SK-N-SH (cell line): Measurements from ENCODE around the gene ETAA1. TPM values are rescaled to one million over a fixed set of nuclear protein-coding genes. Genes with fewer than 3 reads are reported as not detected.

ENCODE experiments used
- CTCF ChIA-PET: fragments of 300-600, 350-600 bp; formaldehyde crosslinking; extraction: SDS; loops from one replicate; lab custom pipeline; 2021; lab: Yijun Ruan, JAX
- POLR2A ChIA-PET: fragments of 350-600 bp; sonication (Branson Sonifier 250); formaldehyde crosslinking; extraction: SDS; loops from one replicate; lab custom pipeline; 2020; ENCODE audit warnings: antibody characterized with exemption, inconsistent platforms; lab: Yijun Ruan, JAX
- DNase-seq: peaks from one replicate; pipeline ENCODE4 v3.0.0; 2012
- H2AFZ ChIP-seq: fragments of 200-600 bp; sonication (generic); 2 replicates; pipeline ENCODE4 v1.8.1; 2016; ENCODE audit warnings: antibody characterized with exemption, mild to moderate bottlenecking, low read depth
- H3F3A ChIP-seq: fragments of 200-600 bp; sonication (generic); replicated peaks from 2 replicates; pipeline ENCODE3; 2016; ENCODE audit warnings: antibody characterized with exemption, mild to moderate bottlenecking; ENCODE audit not compliant: insufficient read depth
- H3K27ac ChIP-seq, 2 experiments: fragments of 200-500 bp in 1 of 2; fragments of 200-600 bp in 1 of 2; sonication (Bioruptor generic) in 1 of 2; sonication (generic), shearing (Covaris generic) in 1 of 2; 2 replicates each; pipeline versions ENCODE4 v1.5.1 to v1.6.1; 2014 to 2016; ENCODE audit warnings: low read depth in 2 of 2, inconsistent platforms in 1 of 2, low read length in 1 of 2, mild to moderate bottlenecking in 1 of 2, mixed read lengths in 1 of 2
- H3K27me3 ChIP-seq: fragments of 200-600 bp; sonication (generic), shearing (Covaris generic); 2 replicates; pipeline ENCODE4 v1.6.1; 2016; ENCODE audit warnings: mixed run types; ENCODE audit not compliant: insufficient read depth
- H3K36me3 ChIP-seq, 2 experiments: fragments of 200-500 bp in 1 of 2; fragments of 200-600 bp in 1 of 2; sonication (Bioruptor generic) in 1 of 2; sonication (generic) in 1 of 2; replicated peaks in 1 of 2; 2 replicates each; pipeline versions ENCODE3 to v1.5.1; 2014 to 2016; ENCODE audit warnings: low read length in 1 of 2, mild to moderate bottlenecking in 1 of 2; ENCODE audit not compliant: insufficient read depth in 2 of 2, control insufficient read depth in 1 of 2
- H3K4me1 ChIP-seq, 2 experiments: fragments of 200-500 bp in 1 of 2; fragments of 200-600 bp in 1 of 2; sonication (Bioruptor generic) in 1 of 2; sonication (generic), shearing (Covaris generic) in 1 of 2; 2 replicates each; pipeline versions ENCODE4 v1.5.1 to v1.6.1; 2014 to 2016; ENCODE audit warnings: low read depth in 1 of 2, low read length in 1 of 2, mixed run types in 1 of 2; ENCODE audit not compliant: insufficient read depth in 2 of 2, control insufficient read depth in 1 of 2
- H3K4me2 ChIP-seq: fragments of 200-600 bp; sonication (generic), shearing (Covaris generic); 2 replicates; pipeline ENCODE4 v1.6.1; 2017; ENCODE audit warnings: mixed run types
- H3K4me3 ChIP-seq, 2 experiments: fragments of 200-500 bp in 1 of 2; fragments of 200-600 bp in 1 of 2; sonication (Bioruptor generic) in 1 of 2; sonication (generic), shearing (Covaris generic) in 1 of 2; 2 replicates each; pipeline versions ENCODE4 v1.5.1 to v1.8.1; 2014 to 2016; ENCODE audit warnings: low read depth in 2 of 2, inconsistent platforms in 1 of 2, low read length in 1 of 2, mild to moderate bottlenecking in 1 of 2, mixed read lengths in 1 of 2, moderate library complexity in 1 of 2
- H3K79me2 ChIP-seq: fragments of 200-600 bp; sonication (generic); 2 replicates; pipeline ENCODE4 v1.8.1; 2017; ENCODE audit warnings: mild to moderate bottlenecking; ENCODE audit not compliant: insufficient read depth
- H3K9ac ChIP-seq: fragments of 200-600 bp; sonication (generic); 2 replicates; pipeline ENCODE4 v1.6.1; 2017; ENCODE audit warnings: mixed run types
- H3K9me2 ChIP-seq: fragments of 200-600 bp; sonication (generic); 2 replicates; pipeline ENCODE4 v1.6.1; 2017; ENCODE audit warnings: mixed run types
- H3K9me3 ChIP-seq: fragments of 200-600 bp; sonication (generic); 2 replicates; pipeline ENCODE4 v1.6.1; 2017; ENCODE audit warnings: mixed run types, mild to moderate bottlenecking, moderate library complexity
- H4K20me1 ChIP-seq: fragments of 200-600 bp; sonication (generic); 2 replicates; pipeline ENCODE4 v1.6.1; 2017; ENCODE audit warnings: mild to moderate bottlenecking, mixed run types; ENCODE audit not compliant: insufficient read depth
- ELF1 ChIP-seq: IDR thresholded peaks from 2 replicates; pipeline ENCODE4 v1.4.0; 2012
- EP300 ChIP-seq, 2 experiments: IDR thresholded peaks; 2 replicates each; pipeline versions ENCODE4 v1.4.0 to v1.6.1; 2012; ENCODE audit warnings: borderline replicate concordance in 1 of 2, low read depth in 1 of 2, low read length in 1 of 2
- EZH2phosphoT487 ChIP-seq: fragments of 200-600 bp; sonication (generic); IDR thresholded peaks from 2 replicates; pipeline ENCODE4 v1.6.1; 2017; ENCODE audit warnings: low read depth, mixed run types, mild to moderate bottlenecking, antibody characterized with exemption, moderate library complexity, borderline replicate concordance
- FOSL2 ChIP-seq: IDR thresholded peaks from 2 replicates; pipeline ENCODE4 v1.4.0; 2012; ENCODE audit warnings: low read depth, mild to moderate bottlenecking, moderate library complexity, borderline replicate concordance
- FOXJ3 ChIP-seq: sonication (generic); formaldehyde crosslinking; IDR thresholded peaks from 2 replicates; pipeline ENCODE4 v1.5.1; 2020; ENCODE audit warnings: mild to moderate bottlenecking, missing genetic modification reagents
- GATA2 ChIP-seq: sonication (generic); formaldehyde crosslinking; IDR thresholded peaks from 2 replicates; pipeline ENCODE4 v1.5.0; 2020; ENCODE audit warnings: mild to moderate bottlenecking, missing genetic modification reagents
- IRF3 ChIP-seq: fragments of 150-350 bp; IDR thresholded peaks from 2 replicates; pipeline ENCODE4 v1.6.1; 2016; ENCODE audit warnings: mild to moderate bottlenecking, low read depth, low read length
- JUND ChIP-seq: IDR thresholded peaks from 2 replicates; pipeline ENCODE4 v1.4.0; 2012
- NFIC ChIP-seq: IDR thresholded peaks from 2 replicates; pipeline ENCODE4 v1.4.0; 2012; ENCODE audit warnings: borderline replicate concordance
- PBX3 ChIP-seq: IDR thresholded peaks from 2 replicates; pipeline ENCODE4; 2012
- POLR2AphosphoS5 ChIP-seq: IDR thresholded peaks from 2 replicates; pipeline ENCODE4 v1.6.1; 2012; ENCODE audit warnings: low read depth, low read length
- RAD21 ChIP-seq: IDR thresholded peaks from 2 replicates; pipeline ENCODE4 v1.6.1; 2012; ENCODE audit warnings: mild to moderate bottlenecking, low read length
- REST ChIP-seq: IDR thresholded peaks from 2 replicates; pipeline ENCODE4 v1.6.1; 2012; ENCODE audit warnings: mild to moderate bottlenecking, low read depth, low read length, moderate library complexity
- RFX5 ChIP-seq: IDR thresholded peaks from 2 replicates; pipeline ENCODE4 v1.6.1; 2012; ENCODE audit warnings: mild to moderate bottlenecking, improper control_type of control experiment, low read length
- SIN3A ChIP-seq: IDR thresholded peaks from 2 replicates; pipeline ENCODE4 v1.6.1; 2012; ENCODE audit warnings: low read depth, mild to moderate bottlenecking, low read length, moderate library complexity, borderline replicate concordance
- TAF1 ChIP-seq: IDR thresholded peaks from 2 replicates; pipeline ENCODE4 v1.6.1; 2012; ENCODE audit warnings: low read depth, mild to moderate bottlenecking, low read length, moderate library complexity, borderline replicate concordance
- TCF12 ChIP-seq: IDR thresholded peaks from 2 replicates; pipeline ENCODE4 v1.4.0; 2012
- USF2 ChIP-seq: fragments of 150-350 bp; IDR thresholded peaks from 2 replicates; pipeline ENCODE4 v1.6.1; 2017; ENCODE audit warnings: antibody characterized with exemption, low read length, low read depth, borderline replicate concordance
- YY1 ChIP-seq: IDR thresholded peaks from 2 replicates; pipeline ENCODE4 v1.4.0; 2012; ENCODE audit warnings: low read depth, mild to moderate bottlenecking
- ZBTB33 ChIP-seq: IDR thresholded peaks from 2 replicates; pipeline ENCODE4 v1.4.0; 2012; ENCODE audit warnings: low read depth, borderline replicate concordance
- WGBS: methylation state at CpG from one replicate; pipeline ENCODE4 v1.1.6; 2017; ENCODE audit warnings: low lambda C conversion rate; 5-methylcytosine and 5-hydroxymethylcytosine counted together
- polyA plus RNA-seq, 3 experiments: library from polyadenylated mRNA; depleted of rRNA; stranded (reverse); fragments of >200 nt; gene quantifications; 2 replicates each; pipeline ENCODE4 v1.2.3, GENCODE V29; 2012

Gene ETAA1
- polyA plus RNA-seq, 1 of the 3 experiments (the other 2 are of a cell fraction): 6.8 TPM

GRCh38 chr2:67394734-67395133, 2.4 kb upstream of the ETAA1 start (continued):
- TF ChIP-seq ZBTB33 (no peak), TCF12 (peak; percentile 19; the same call in 1 of the 2 replicates), FOSL2 (peak; percentile 79), YY1 (0 out of 2 replicates have a peak, but pooled peaks have one; percentile 45), RAD21 (no peak), JUND (peak; percentile 77), PBX3 (peak; percentile 22; the same call in 1 of the 2 replicates), TAF1 (no peak)
- TF ChIP-seq, all 33 proteins: peak for 6

GRCh38 chr2:67399144-67399543, 2.0 kb downstream of the ETAA1 start:
- Histone ChIP-seq H3F3A (peaks cover 37% of the 10 kb centered on the region), H3K4me1 (peaks cover 4 to 31% of the 10 kb centered on the region in 2 experiments; a peak in 2 of 4 replicates), H3K36me3 (peaks cover 36 to 43% of the 10 kb centered on the region in 2 experiments), H3K27me3 (no peaks in the 10 kb centered on the region), H3K9me3 (no peaks in the 10 kb centered on the region), H2AFZ (no peak overlapping the region), H3K27ac (peak overlapping the region; percentile 39 to 91), H3K4me2 (peak overlapping the region; percentile 93), H3K9ac (peak overlapping the region; percentile 96; the same call in 1 of the 2 replicates), H3K9me2 (no peaks in the 10 kb centered on the region), H4K20me1 (no peaks in the 10 kb centered on the region), H3K79me2 (peaks cover 57% of the 10 kb centered on the region), H3K4me3 (peak overlapping the region; percentile 77 to 94; a peak in 2 of 4 replicates)
- no peak for DNase-seq
- POLR2A ChIA-PET: no interaction called here
- WGBS: 38% methylated on average over 2 of the region's 2 CpGs
- CTCF ChIA-PET: no interaction called here
- TF ChIP-seq POLR2AphosphoS5: no peak
- TF ChIP-seq NFIC: no peak
- TF ChIP-seq REST: no peak
- no peak for TF ChIP-seq ZBTB33
- no peak for TF ChIP-seq RFX5
- no peak for TF ChIP-seq SIN3A
- no peak for TF ChIP-seq JUND
- TF ChIP-seq EP300 (IDR thresholded peaks at IDR 0.05; ENCODE audit: borderline replicate concordance in 1 of 2, low read depth in 1 of 2, low read length in 1 of 2): no peak
- no peak for TF ChIP-seq IRF3
- TF ChIP-seq YY1: no peak
- no peak for TF ChIP-seq FOXJ3 (CRISPR knock-in tag)
- no peak for TF ChIP-seq USF2
- no peak for TF ChIP-seq EZH2phosphoT487
- TF ChIP-seq ELF1: no peak
- no peak for TF ChIP-seq GATA2 (CRISPR knock-in tag)
